HG03045 (cell line): ENCODE results near the gene TYW1.
"Not testable (repeated sequence)": the region's sequence is repeated elsewhere in the genome, so short reads cannot be mapped to it uniquely, and the experiment has no call there.

ENCODE experiments used
- ATAC-seq: cut with Tn5 transposase; IDR thresholded peaks from one replicate; pipeline ENCODE4 v1.9.1; 2021; ENCODE audit warnings: mild to moderate bottlenecking, moderate library complexity; ENCODE audit not compliant: unreplicated experiment

TYW1 gene

GRCh38 chr7:67114483-67115246 lies 118.0 kb downstream of the TYW1 start:
- not testable (repeated sequence) for ATAC-seq

GRCh38 chr7:67120491-67120890 lies 123.9 kb downstream of the TYW1 start:
- ATAC-seq, result not testable (repeated sequence)

GRCh38 chr7:67128257-67128656 lies 131.6 kb downstream of the TYW1 start:
- not testable (repeated sequence) for ATAC-seq

DNA sequence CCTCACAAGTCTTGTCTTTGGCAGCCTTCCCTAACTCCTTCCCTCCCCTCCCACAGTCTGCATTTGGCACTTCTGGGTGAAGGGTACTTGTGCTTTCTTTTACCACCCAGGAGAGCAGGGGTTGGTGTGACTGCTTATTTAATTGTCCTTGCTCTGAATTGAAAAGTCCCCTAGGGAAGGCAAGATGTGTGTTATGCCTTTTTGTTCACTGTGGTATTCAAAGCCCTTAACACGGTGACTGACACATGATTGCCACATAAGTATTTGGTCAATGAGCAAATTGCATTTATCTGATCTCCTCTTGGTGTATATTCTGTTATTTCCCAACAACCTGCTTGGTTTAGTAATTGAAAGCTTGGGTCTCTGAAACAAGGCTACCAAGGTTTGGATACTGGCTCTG lies 134.1 kb downstream of the TYW1 start:
- ATAC-seq, result not testable (repeated sequence)

DNA sequence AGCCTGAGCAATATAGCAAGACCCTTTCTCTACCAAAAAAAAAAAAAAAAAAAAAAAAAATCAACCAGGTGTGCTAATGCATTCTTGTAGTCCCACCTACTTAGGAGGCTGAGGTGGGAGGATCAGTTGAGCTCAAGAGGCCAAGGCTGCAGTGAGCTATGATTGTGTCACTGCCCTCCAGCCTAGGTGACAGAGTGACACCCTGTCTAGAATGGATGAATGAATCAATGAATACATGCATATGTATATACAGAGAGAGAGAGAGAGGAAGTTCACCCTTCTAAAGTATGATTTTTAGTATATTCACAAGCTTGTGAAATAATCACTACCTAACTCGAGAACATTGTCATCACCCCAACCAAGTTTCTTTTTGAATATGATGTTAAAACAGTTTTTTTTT lies 138.3 kb downstream of the TYW1 start:
- not testable (repeated sequence) for ATAC-seq

GRCh38 chr7:67135617-67136486 lies 139.2 kb downstream of the TYW1 start:
- ATAC-seq, result not testable (repeated sequence)

DNA sequence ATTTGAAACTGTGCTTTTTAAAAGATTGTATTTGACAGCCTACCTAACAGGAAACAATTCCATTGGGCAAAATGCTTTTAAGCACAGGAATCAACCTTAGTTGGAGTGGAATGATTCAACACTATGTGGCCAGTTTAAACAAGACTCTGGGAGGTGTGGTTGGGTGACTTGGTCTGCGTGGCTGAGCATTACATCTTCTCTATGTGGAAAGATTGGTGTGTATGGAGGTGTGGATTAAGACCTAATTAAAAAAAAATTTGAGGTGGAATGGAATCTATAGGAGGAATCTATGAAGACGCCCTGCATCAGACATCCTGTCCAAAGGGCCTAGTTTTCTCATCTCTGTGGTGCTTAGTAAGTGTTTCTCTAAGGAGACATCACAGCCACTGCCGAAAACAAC lies 140.9 kb downstream of the TYW1 start:
- not testable (repeated sequence) for ATAC-seq

- not testable (repeated sequence) for ATAC-seq
Measured at GRCh38 chr7:67139876-67140275, 143.2 kb downstream of the TYW1 start.

- ATAC-seq, result not testable (repeated sequence)
Measured at GRCh38 chr7:67141001-67141400, 144.4 kb downstream of the TYW1 start.

- ATAC-seq, result not testable (repeated sequence)
Measured at GRCh38 chr7:67143091-67143786, 146.6 kb downstream of the TYW1 start.

GRCh38 chr7:67145581-67146193 lies 149.1 kb downstream of the TYW1 start:
- ATAC-seq, result not testable (repeated sequence)

- ATAC-seq, result not testable (repeated sequence)
Measured at GRCh38 chr7:67149131-67149530, 152.5 kb downstream of the TYW1 start.

GRCh38 chr7:67154374-67154773 lies 157.7 kb downstream of the TYW1 start:
- ATAC-seq, result not testable (repeated sequence)

- not testable (repeated sequence) for ATAC-seq
Measured at GRCh38 chr7:67156064-67156463, 159.4 kb downstream of the TYW1 start.

DNA sequence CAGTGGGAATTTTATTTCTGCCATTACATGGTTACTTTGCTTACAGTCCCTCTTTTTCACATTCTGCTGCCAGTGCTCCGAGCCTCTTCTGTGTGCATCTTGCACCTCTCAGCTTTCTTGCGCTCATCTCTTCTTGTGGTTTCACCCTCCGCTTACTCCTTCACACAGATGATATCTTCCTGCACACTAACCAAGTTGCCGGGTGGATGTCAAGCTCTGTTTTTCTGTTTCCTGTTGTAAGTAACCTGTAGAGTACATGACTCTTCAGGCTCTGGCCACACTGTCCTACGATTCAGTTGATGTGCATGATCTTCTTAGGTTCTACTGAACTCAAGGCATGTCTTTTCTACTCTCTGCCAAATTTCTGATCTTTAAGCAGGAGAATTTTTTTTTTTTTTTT lies 166.7 kb downstream of the TYW1 start:
- not testable (repeated sequence) for ATAC-seq

GRCh38 chr7:67171151-67171550 lies 174.5 kb downstream of the TYW1 start:
- ATAC-seq, result peak; percentile 68

- ATAC-seq, result not testable (repeated sequence)
Measured at GRCh38 chr7:67176730-67177129, 180.1 kb downstream of the TYW1 start.

GRCh38 chr7:67178915-67179688 lies 182.5 kb downstream of the TYW1 start:
- ATAC-seq, result not testable (repeated sequence)

DNA sequence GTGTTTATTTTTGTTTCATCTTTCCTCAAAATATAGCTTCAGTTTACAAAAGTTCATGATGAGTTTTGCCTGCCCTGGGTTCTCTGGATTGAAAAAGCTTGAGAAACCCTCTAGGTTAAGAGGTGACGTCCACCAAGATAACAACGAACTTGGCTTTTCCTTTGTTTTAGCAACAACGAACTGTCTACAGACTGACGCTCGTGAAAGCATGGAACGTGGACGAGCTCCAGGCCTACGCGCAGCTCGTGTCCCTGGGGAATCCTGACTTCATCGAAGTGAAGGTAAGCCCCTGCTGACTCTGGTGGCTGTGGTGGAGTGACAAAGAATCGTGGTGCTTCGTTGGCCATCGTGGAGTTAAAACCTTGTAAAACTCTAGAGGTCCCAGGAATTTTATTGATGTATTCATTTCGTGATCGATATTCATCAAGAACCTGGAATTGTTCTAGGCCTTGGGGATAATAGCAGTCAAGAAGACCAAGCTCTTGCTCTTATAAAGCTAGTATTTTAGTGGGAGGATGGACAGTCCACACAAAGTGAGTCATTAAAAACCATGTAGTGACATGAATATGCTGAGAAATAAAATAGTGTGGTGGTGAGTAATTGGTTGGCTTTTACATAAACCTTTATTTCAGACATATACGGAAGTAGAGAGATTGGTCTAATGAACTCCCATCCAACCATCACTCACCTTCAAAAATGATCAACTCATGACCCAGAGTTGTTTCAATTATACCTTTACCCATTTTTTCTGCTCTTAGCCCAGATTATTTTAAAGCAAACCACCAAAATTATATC lies 186.5 kb downstream of the TYW1 start:
- not testable (repeated sequence) for ATAC-seq
